ENCODE results near the gene PWP2.
"Not testable (repeated sequence)": the region's sequence is repeated elsewhere in the genome, so short reads cannot be mapped to it uniquely, and the experiment has no call there.

The PWP2 gene

DNA sequence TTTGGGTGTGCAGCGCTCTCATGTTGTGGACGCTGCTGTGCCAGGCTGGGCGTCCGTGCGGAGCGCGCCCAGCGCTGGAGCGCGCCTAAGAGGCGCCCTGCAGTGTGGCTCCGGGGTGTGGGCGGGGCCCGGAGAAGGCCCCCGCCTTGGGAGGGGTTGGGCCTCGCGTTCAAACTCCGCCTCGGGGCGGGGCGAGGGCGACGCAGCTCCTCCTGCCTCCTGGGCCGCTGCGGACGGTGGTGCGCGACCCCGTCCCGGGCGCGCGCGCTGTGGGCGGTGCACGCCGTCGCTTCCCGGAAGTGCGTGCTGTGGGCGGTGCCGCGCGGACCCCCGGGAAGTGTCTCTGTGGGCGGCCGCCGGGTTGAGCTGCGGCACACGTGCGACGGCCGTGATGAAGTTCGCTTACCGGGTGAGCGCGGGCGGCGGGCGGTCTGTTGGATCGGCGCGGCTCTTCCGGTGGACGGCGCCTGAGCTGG lies at the start of gene PWP2:
PWP2 (plus strand) TSS at position 374 of the 476 bp plus-strand sequence; CDS start at position 392, 18 bp downstream.
- not testable (repeated sequence) for DNase-seq

- no peak for DNase-seq
These were observed 49.1 kb upstream of the PWP2 start for GRCh38 chr21:44057960-44058651.

GRCh38 chr21:44058652-44058964 lies 48.6 kb upstream of the PWP2 start:
- DNase-seq: no peak

GRCh38 chr21:44058981-44059380 lies 48.2 kb upstream of the PWP2 start:
- DNase-seq: peak; percentile 39

DNA sequence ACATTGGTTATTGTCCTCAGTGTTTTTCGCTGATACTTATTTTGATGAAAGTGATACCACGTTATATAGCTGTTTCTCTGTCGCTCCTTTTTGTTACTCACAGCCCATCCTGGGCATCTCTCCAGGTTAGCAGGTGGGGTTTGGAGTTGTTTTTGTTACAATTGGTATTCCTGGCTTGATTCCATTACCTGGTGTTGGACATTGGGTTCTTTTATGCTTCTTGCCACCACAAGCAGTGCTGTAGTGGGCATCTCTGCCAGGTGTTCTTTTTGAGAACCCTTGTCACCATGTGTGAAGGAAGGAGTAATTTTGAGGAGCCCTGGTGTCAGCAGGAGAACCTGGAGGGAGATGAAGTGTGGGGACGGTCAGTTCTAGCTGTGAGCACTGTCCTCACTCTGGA lies 47.5 kb upstream of the PWP2 start:
- peak; percentile 96 for DNase-seq

- no peak for DNase-seq
These were observed 44.8 kb upstream of the PWP2 start for GRCh38 chr21:44062380-44062779.

DNA sequence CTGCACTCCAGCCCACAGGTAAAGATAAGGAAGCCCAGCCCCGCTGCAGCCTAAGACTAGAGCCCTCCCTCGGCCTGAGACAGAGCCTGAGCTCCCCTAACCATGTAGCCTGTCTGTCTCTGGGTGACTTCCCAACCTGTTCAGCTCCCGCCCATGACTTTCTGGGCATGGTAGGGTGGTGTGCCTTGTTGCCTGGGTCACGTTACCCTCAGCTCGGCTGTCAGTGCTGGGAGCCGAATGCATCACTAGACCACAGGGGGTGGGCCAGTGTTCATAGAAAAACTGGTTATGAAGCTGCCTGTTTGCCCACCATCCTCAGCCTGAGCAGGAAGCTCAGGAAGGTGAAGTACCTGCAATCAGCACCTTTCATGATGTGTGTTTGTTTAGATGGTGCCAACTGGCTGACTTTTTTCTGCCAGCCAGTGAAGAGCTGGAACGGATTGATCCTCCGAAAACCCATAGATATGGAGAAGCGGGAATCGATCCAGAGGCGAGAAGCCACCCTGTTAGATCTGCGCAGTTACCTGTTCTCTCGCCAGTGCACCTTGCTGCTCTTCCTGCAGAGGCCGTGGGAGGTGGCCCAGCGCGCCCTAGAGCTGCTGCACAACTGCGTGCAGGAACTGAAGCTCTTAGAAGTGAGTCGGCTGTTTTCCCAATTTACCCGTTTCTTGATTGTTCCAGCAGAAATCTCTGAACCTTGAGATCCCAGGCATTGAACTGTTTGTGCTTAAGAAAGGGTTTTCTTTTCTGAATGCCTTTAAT lies 43.9 kb upstream of the PWP2 start:
- no peak for DNase-seq

GRCh38 chr21:44064852-44065403 lies 42.3 kb upstream of the PWP2 start:
- DNase-seq: no peak

- no peak for DNase-seq
These were observed 41.8 kb upstream of the PWP2 start for GRCh38 chr21:44065428-44065827.

- DNase-seq: no peak
These were observed 41.1 kb upstream of the PWP2 start for GRCh38 chr21:44066116-44066515.

GRCh38 chr21:44067011-44067839 lies 40.0 kb upstream of the PWP2 start:
- no peak for DNase-seq

- no peak for DNase-seq
These were observed 36.8 kb upstream of the PWP2 start for GRCh38 chr21:44070391-44070790.

DNA sequence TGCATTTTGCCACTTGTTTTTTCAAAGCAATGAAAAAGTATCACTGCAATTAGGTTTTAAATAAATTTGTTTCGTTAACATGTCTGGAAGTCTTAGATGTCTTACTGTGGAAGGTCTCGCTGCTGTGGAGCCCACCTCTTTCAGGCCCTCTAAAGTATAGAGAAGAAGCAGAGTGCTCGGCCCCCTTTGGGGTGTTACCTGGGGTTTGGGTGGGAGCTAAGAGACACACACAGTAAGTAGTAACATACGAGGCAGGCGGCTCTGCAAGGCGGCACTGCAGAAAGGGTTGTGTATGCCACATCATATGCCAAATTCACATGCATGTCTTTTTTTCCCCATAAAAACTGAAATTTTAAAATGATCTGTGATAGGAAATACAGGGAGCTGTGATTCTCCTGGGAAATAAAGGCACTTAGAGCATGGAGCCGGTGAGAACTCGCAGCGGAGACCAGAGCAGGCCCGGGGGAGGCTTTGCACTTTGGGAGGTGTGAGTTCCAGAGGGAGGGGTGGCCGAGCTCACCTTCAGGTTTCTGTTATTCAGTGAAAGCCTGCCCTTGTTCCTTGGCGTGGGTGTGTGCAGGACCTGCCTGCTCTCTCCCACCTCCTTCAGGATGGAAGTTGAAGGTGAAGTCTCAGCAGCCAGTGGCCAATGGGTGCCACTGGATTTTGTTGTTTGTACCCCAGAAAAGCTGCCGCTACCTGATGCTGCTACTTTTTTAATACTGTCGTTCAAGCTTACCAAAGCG lies 35.7 kb upstream of the PWP2 start:
- no peak for DNase-seq

DNA sequence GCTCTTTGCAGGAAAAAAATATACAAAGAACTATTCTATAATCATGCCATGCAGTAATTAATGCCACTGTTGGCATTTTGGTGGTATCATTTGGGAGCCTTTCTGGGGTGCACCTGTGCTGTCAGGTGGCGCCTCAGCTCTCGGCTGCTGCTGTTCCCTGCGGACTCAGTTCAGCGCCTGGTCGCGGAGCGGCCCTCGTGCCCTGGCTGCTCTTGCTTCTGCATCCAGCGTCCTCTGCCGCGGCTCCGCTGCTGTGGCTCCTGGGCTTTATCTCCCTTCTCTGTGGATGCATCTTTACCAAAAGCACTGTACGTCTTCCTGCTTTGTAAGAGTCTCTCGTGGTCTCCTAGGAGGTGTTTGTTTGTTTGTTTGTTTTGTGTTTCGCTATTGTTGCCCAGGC lies 35.1 kb upstream of the PWP2 start:
- DNase-seq: no peak

DNA sequence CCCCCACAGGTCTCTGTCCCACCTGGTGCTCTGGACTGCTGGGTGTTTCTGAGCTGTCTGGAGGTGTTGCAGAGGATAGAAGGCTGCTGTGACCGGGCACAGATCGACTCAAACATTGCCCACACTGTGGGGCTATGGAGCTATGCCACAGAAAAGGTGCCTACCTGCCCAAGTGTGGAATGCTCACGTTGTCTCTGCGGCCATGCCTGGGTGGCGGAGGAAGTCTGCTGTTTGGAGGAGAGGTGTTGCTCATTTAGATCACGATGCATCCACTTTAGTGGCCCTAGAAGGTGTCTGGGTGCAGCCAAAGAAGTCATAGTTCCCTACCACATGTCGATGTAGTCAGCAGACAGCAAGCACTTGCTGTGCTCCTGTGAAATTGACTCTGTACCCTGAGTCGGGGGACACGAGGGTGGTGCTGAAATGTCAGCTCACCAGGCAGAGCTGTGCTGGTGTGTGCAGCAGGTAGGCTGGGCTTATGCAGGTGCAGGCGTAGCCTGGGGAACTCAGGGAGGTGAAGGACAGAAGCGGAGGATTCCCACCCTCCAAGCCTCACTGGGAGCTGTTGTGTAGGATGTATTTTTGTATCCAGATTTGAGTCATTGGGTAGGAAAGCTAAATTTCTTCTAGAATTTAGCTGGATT lies 32.8 kb upstream of the PWP2 start:
- no peak for DNase-seq

GRCh38 chr21:44076316-44076715 lies 30.9 kb upstream of the PWP2 start:
- no peak for DNase-seq

DNA sequence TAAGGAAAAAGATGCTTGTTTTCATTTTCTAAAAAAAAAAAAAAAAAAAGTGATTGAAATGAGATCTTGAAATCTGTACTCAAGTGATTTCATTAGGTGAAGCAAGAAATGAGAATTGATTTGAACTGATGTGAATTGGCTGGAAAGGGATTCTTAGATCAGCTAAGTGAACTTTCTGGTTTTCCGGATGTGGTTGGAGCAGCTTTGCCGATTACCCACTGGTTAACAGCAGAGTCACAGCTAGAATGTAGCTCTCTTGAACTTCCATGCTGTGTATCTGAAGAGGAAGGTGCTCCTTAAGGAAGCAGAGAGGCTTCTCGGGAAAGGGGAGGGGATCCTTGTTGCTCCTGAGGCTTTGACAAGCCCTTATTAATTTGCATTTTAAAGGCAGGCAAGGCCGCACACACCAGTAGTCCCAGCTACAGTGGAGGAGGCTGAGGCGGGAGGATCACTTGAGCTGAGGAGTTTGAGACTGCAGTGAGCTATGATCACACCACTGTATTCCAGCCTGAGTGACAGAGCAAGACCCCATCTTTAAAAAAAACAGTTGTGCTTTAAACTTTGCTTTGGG lies 28.7 kb upstream of the PWP2 start:
- DNase-seq: peak; percentile 20

- peak; percentile 71 for DNase-seq
These were observed 27.8 kb upstream of the PWP2 start for GRCh38 chr21:44079446-44079845.

DNA sequence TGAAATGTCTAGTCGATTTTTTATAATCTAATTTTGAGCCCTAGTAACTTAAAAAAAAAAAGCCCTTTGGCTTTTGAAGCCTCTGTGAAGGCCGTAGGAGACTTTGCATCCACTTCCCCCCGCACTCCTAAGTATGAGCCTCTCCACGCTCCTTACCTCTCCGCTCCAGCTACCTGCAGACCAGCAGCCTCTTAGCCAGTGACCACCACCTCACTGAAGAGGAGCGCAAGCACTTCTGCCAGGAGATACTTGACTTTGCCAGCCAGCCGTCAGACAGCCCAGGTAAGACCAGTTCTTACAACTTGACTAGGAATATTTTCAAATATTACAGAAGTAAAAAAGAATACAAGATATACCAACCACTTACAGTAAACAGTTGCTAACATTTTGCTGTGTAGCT lies 27.4 kb upstream of the PWP2 start:
- DNase-seq: peak; percentile 65

GRCh38 chr21:44082648-44083440 lies 24.4 kb upstream of the PWP2 start:
- no peak for DNase-seq

All from DMS79 treated with DMSO at 0.1 percent for 48 hours (cell line).